AG09309 (cell line): ENCODE measurements around the gene CDS2.

Source experiments
- DNase-seq: peaks from one replicate; pipeline ENCODE4 v3.0.0-alpha.2; 2010; ENCODE audit warnings: low read depth
- H3K4me3 ChIP-seq: 2 replicates; pipeline ENCODE4 v1.5.1; 2011; ENCODE audit warnings: mild to moderate bottlenecking, low read depth, low read length, moderate library complexity; ENCODE audit not compliant: control insufficient read depth
- CTCF ChIP-seq: IDR thresholded peaks from 2 replicates; pipeline ENCODE4 v1.5.1; 2011; ENCODE audit warnings: mild to moderate bottlenecking, low read depth, low read length, inconsistent platforms; ENCODE audit not compliant: insufficient read depth, control insufficient read depth; ENCODE audit errors: missing control alignments

Gene CDS2

GRCh38 chr20:5148581-5148980 lies 21.8 kb downstream of the CDS2 start:
- H3K4me3 ChIP-seq = no peak overlapping the region
- no peak for DNase-seq
- no peak for TF ChIP-seq CTCF

GRCh38 chr20:5149892-5150225 lies 23.1 kb downstream of the CDS2 start:
- TF ChIP-seq CTCF = no peak
- H3K4me3 ChIP-seq = no peak overlapping the region
- DNase-seq = no peak

- no peak for DNase-seq
- H3K4me3 ChIP-seq = no peak overlapping the region
- TF ChIP-seq CTCF = no peak
These were observed 23.6 kb downstream of the CDS2 start for GRCh38 chr20:5150226-5151076.

- DNase-seq = no peak
- TF ChIP-seq CTCF = no peak
- H3K4me3 ChIP-seq = no peak overlapping the region
These were observed 26.3 kb downstream of the CDS2 start for GRCh38 chr20:5153152-5153467.

- H3K4me3 ChIP-seq = no peak overlapping the region
- DNase-seq = no peak
- no peak for TF ChIP-seq CTCF
These were observed 27.1 kb downstream of the CDS2 start for GRCh38 chr20:5153612-5154542.

- DNase-seq = no peak
- no peak overlapping the region for H3K4me3 ChIP-seq
- TF ChIP-seq CTCF = no peak
These were observed 27.7 kb downstream of the CDS2 start for GRCh38 chr20:5154543-5154925.
